ENCODE results near the gene TACC3.
A peak's percentile ranks its signal among the peaks of the same experiment; 100 is the strongest.

Gene TACC3

GRCh38 chr4:1748465-1748995 is 27.2 kb downstream of the TACC3 start:
- DNase-seq: peak; percentile 26 to 72

DNA sequence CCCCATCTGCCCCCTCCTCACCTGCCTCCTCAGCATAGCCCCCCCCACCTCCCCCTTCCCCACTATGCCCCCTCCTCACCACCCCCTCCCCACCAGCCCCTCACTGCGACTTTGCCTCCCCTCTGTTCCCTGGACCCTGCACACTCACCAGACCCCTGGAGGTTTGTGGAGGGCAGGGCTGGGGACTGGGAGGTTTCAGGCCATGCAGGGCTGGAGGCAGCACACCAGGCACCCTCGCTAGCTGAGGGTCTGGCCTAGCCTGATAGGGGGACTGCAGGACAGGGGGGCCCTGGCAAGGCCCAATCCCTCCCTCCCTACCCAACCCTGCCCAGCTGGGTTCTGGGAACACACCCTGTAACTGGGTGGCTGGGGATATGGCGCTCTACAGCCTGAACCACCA is 28.0 kb downstream of the TACC3 start:
- DNase-seq: no peak

- DNase-seq: no peak
Observed at GRCh38 chr4:1749826-1750225, 28.5 kb downstream of the TACC3 start.

DNA sequence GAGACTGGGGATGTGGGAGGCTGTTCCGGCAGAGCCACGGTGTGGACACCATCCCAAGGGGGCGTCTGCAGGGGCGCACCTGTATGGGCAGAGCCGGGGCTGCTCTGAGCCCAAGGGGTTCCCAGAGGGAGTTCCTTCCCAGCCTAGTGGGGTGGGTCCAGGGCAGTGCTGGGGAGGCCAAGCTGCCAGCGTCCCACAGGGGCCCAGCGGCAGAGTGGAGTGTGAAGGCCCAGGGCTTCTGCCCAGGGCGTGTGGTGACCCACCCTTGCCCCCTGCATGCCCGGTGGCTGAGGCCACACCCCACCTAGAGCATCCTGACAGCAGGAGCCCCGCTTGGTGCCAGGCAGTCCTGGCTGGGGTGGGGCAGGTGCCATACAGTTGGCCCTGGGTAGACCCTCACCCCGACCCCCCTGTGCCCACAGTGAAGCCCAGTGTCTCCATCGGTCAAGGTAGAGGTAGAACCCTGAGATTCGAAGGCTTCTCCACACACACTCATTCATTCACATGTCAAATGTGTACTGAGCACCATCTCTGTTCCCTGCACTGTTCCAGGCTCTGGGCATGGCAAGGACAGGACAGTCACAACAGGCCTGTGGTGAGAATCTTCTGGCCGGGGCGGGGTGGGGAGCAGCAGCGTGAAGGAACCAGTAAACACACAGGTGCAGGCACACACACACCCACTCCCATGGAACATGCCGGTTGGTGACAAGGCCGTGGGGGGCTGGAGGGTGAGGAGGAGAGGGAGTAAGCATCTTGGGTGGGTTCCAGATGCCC is 29.2 kb downstream of the TACC3 start:
- DNase-seq: no peak

DNA sequence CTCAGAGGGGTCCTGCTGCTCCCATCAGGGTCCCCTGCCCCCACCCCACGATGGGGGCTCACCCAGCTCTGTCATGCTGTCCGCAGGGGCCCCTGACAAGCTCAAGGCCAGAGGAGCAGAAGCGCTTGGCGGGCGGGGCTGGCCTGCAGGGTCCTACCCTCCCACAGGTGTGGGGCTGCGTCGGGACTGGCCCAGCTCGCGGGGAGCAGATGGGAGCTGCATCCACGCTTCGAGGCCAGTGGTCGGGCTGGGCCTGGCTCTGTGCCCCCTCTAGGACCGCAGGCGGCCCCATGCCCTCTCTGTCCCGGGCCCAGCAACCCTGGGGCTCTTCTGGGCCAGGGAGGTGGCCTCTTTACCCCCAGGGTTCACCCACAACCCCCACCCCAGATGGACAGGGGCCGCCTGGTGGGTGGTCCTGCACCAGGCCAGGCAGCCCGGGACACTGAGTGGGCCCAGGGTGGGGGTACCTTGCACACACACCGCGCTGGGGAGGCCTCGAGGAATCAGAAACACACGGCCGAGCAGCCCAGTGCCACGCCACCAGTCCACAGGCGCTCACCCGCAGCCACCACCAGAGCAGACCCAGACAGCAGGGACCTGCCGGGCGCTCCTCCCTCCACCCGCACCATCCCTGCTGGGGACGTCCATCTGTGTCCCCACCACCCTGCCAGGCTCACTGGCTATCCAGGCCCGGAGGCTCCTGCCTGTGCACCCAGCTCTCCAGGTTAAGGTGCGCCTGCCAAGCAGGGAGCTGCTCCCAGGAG is 30.0 kb downstream of the TACC3 start:
- no peak for DNase-seq

- DNase-seq: no peak
Observed at GRCh38 chr4:1751919-1752283, 30.6 kb downstream of the TACC3 start.

GRCh38 chr4:1752284-1753041 is 31.1 kb downstream of the TACC3 start:
- peak; percentile 53 to 76 for DNase-seq

GRCh38 chr4:1753294-1753696 is 32.0 kb downstream of the TACC3 start:
- no peak for DNase-seq

DNA sequence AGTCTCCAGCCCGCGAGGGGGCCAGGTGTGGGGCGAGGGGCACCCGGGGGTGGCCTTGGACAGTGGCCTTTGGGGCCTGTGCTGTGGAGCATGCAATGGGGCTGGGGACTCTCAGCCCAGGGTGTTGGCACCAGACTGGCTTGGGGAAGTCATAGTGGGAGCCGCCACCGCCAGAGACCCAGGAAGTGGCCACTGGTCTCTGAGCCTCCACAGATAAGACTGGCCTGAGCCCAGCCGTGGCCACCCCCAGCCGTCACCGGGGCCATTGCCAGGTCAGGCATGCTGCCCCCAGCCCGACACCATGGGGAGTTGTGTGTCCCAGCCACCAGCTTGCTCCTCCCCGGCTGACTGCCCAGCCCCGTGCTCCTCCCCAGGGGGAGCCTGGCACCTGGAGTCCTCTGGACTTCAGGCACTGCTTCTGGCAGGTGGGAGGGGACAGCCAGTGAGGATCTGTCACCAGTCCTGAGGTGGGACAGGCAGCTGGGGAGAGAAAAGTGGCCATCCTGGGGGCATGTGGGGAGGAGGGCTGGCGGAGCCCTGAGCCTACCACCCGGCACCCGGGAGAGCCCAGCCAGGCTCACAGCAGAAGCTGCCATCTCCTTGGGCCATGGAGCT is 32.5 kb downstream of the TACC3 start:
- DNase-seq: no peak

DNA sequence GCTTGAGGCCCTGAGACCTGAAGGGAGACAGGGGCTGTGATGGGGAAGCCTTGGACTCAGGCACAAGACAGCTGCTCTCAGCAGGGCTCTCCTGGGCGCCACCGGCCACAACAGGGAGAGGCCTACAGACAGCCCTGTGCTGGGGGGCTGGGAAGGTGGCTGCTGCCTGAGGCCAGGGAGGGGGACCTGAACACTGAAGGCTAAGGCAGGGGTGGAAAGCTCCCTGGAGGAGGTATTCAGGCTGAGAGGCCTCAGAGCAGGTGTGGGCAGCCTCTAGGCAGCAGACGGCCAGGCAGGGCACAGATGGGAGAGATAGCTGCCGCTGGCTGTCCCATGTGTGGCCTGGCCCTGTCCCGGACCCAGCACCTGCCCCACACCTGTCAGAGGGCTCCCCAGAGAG is 33.0 kb downstream of the TACC3 start:
- DNase-seq: no peak

GRCh38 chr4:1755297-1755696 is 34.0 kb downstream of the TACC3 start:
- DNase-seq: no peak

DNA sequence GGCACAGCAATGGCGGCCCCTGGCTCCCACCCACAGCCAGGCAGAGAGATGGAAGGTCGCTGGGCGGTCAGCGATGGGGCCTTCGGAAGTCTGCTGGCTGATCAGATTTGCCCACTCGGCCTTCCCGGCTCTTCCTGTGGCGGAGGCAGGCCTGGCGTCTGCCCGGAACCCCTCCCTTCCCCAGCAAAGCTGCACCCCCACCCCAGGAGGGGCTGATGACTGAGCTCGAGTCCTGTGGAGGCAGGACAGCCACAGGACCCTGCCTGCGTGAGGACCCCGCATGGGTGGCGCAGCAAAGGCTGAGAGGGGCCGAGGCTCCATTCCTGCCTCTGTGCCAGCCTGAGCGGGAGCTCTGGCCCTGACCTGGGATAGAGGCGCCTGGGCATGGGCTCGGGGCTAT is 34.8 kb downstream of the TACC3 start:
- no peak for DNase-seq

GRCh38 chr4:1756893-1757779 is 35.8 kb downstream of the TACC3 start:
- no peak for DNase-seq

DNA sequence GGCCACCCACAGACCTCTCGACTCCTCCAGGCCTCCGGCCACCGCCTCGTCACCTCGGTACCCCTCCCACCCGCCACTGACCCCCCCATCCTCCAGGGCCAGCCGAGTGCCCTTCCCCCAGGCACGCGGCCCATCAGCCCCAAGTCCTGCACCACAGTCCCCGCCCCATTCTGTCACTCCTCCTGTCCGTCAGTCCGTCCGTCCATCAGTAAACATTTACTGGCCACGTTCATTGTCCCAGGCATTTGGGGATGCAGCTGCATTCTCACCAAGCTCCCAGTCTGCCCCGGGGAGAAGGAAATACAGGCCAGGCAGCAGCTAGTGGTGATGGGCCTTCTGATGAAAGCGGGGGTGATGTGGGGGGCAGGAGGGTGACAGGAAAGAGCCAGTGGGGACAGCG is 36.5 kb downstream of the TACC3 start:
- DNase-seq: no peak

GRCh38 chr4:1758306-1759121 is 37.2 kb downstream of the TACC3 start:
- no peak for DNase-seq

DNA sequence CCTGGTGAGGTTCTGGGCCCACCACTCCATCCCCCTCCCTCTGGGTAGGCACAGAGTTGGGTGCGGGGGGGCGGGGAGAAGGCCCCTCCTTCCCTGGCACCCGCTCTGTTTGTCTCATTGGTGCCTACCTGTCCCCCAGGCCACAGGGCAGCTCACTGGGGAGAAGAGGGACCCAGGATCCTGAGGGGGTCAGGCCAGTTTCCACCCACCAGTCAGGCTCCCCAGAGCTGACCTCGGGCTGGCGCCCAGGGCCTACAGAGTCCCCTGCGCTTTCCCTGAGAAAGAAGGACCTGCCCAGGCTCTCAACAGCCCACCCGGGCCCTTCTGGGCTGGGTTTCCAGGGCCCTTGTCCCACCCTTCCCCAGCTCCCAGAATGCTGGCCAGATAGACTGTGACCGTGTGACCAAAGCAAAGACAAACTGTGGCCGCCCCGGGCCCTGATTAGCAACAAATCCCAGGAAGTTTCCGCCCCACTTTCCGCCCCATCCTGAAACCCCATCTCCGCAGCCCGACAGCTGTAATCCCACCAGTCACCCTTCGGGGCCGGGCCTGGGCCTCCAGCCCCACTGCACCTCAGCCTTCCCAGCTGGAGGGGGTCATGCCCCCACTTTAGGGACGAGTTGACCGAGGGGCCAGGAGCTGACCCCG is 38.0 kb downstream of the TACC3 start:
- DNase-seq: no peak

DNA sequence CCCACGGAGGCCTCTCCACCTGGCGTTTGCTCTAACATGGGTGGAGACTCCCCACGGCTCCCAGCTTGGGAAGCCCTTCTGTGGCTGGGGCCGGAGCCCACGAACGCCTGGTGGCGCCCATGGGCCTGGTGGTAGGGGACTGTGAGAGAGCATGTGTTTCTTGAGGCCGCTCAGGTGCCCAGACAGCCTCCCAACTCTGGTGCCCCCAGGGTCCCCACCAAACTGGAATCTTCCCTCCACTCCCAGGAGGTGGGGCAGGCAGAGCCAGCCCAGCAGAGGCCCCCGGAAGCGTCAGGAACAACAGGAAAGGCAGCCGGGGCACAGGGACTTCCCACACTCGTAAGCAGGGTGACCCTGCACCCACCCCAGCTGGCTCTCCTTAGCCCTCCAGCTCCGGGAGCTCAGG is 38.5 kb downstream of the TACC3 start:
- no peak for DNase-seq

DNA sequence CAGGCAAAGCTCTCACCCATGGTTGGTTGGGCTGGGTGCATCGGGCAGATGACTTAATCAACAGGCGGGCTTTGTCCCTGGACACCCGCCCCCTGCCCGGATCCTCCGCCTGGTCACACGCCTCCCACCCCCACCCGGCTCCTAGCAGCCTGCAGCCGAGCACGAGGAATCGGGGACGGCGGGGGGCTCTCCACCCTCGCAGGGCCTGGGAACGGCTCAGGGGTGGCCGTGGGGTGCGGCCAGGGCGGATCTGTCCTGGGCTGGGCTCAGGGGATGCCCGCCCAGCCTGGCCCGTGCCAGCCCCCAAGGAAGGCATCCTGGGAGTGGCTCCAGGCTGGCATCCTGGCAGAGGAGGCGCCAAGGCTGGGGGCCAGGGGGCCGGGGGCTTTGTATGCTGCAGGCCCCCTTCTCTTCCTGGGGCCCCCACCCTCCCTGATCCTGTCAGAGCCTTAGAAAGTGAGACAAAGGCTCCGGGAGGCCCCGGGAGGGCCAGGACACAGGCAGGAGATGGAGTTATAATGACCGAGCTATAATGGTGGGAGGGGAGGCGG is 39.3 kb downstream of the TACC3 start:
- no peak for DNase-seq

- no peak for DNase-seq
Observed at GRCh38 chr4:1761130-1761689, 39.9 kb downstream of the TACC3 start.
